ENCODE data around the gene ITGA2. TPM values are rescaled to one million over a fixed set of nuclear protein-coding genes. Genes with fewer than 3 reads are reported as not detected.

The ITGA2 gene
- total RNA-seq, 1 donor from 2014 or later = 63.5 TPM

GRCh38 chr5:52988335-52989024 lies 672 bp upstream of the ITGA2 start:
- DNase-seq (ENCODE audit: low read depth in 2 of 2) = peak in 1 of 2 donors; percentile 30

GRCh38 chr5:52989781-52990527 lies 802 bp downstream of the ITGA2 start:
- DNase-seq (ENCODE audit: low read depth in 2 of 2) = peak; percentile 29 to 80

- DNase-seq (ENCODE audit: low read depth in 2 of 2) = no peak
Measured at GRCh38 chr5:52990528-52990925, 1.4 kb downstream of the ITGA2 start.

GRCh38 chr5:52993367-52993766 lies 4.2 kb downstream of the ITGA2 start:
- DNase-seq (ENCODE audit: low read depth in 2 of 2) = no peak

- DNase-seq (ENCODE audit: low read depth in 2 of 2) = no peak
Measured at GRCh38 chr5:52994266-52994665, 5.1 kb downstream of the ITGA2 start.

- DNase-seq (ENCODE audit: low read depth in 2 of 2) = no peak
Measured at GRCh38 chr5:52995095-52995494, 5.9 kb downstream of the ITGA2 start.

GRCh38 chr5:52995914-52996313 lies 6.8 kb downstream of the ITGA2 start:
- no peak for DNase-seq (ENCODE audit: low read depth in 2 of 2)

- no peak for DNase-seq (ENCODE audit: low read depth in 2 of 2)
Measured at GRCh38 chr5:52996979-52997378, 7.8 kb downstream of the ITGA2 start.

- DNase-seq (ENCODE audit: low read depth in 2 of 2) = peak; percentile 66 to 68
Measured at GRCh38 chr5:52997424-52997823, 8.3 kb downstream of the ITGA2 start.

GRCh38 chr5:52998552-52999313 lies 9.6 kb downstream of the ITGA2 start:
- DNase-seq (ENCODE audit: low read depth in 2 of 2) = no peak

- no peak for DNase-seq (ENCODE audit: low read depth in 2 of 2)
Measured at GRCh38 chr5:52999344-52999949, 10.3 kb downstream of the ITGA2 start.

GRCh38 chr5:53001541-53001940 lies 12.4 kb downstream of the ITGA2 start:
- DNase-seq (ENCODE audit: low read depth in 2 of 2) = no peak

GRCh38 chr5:53002491-53002890 lies 13.3 kb downstream of the ITGA2 start:
- peak in 1 of 2 donors; percentile 61 for DNase-seq (ENCODE audit: low read depth in 2 of 2)

GRCh38 chr5:53003144-53003543 lies 14.0 kb downstream of the ITGA2 start:
- DNase-seq (ENCODE audit: low read depth in 2 of 2) = no peak

GRCh38 chr5:53006911-53007890 lies 18.0 kb downstream of the ITGA2 start:
- DNase-seq (ENCODE audit: low read depth in 2 of 2) = no peak

- DNase-seq (ENCODE audit: low read depth in 2 of 2) = peak in 1 of 2 donors; percentile 55
Measured at GRCh38 chr5:53008751-53009150, 19.6 kb downstream of the ITGA2 start.

- DNase-seq (ENCODE audit: low read depth in 2 of 2) = no peak
Measured at GRCh38 chr5:53009816-53010215, 20.7 kb downstream of the ITGA2 start.

GRCh38 chr5:53010814-53011213 lies 21.7 kb downstream of the ITGA2 start:
- no peak for DNase-seq (ENCODE audit: low read depth in 2 of 2)

GRCh38 chr5:53011233-53011632 lies 22.1 kb downstream of the ITGA2 start:
- DNase-seq (ENCODE audit: low read depth in 2 of 2) = no peak

- no peak for DNase-seq (ENCODE audit: low read depth in 2 of 2)
Measured at GRCh38 chr5:53013857-53014256, 24.7 kb downstream of the ITGA2 start.

GRCh38 chr5:53017383-53017782 lies 28.2 kb downstream of the ITGA2 start:
- no peak for DNase-seq (ENCODE audit: low read depth in 2 of 2)
